ENCODE measurements around the gene ASNSD1. TPM values are rescaled to one million over a fixed set of nuclear protein-coding genes. Genes with fewer than 3 reads are reported as not detected.

The ASNSD1 gene
- total and polyA plus RNA-seq, 2 of the 8 experiments (the other 6 are each of a cell fraction or from before 2014, with no cell fraction given): 14.1 to 44.8 TPM

- DNase-seq (ENCODE audit: low read depth in 1 of 2, low spot score in 2 of 2) (no peak), FAIRE-seq (no peak)
- POLR2A ChIA-PET (ENCODE audit: partially characterized antibody): no interaction called here
- CTCF ChIA-PET (ENCODE audit: partially characterized antibody): interaction anchor here (0.9 kb wide), 1 partner anchor 88 kb away, joined by 3 read pairs; no protein-coding TSS in a partner anchor
- Histone ChIP-seq H3K27me3 (replicated peaks in 1 of 4; ENCODE audit: control insufficient read depth in 3 of 4, extremely low read depth in 1 of 4, insufficient read depth in 3 of 4, low read length in 3 of 4) (no peaks in the 10 kb centered on the region), H3K4ac (replicated peaks; ENCODE audit: insufficient read length, low read depth, low read length) (no peak overlapping the region), H3K4me2 (ENCODE audit: insufficient read depth in 1 of 2, low read depth in 2 of 2, low read length in 2 of 2) (no peak overlapping the region), H2BK20ac (ENCODE audit: low read length) (no peak overlapping the region), H3K79me1 (ENCODE audit: low read depth, low read length) (no peaks in the 10 kb centered on the region), H3K4me3 (ENCODE audit: extremely low read depth in 1 of 4, insufficient read depth in 2 of 4, low read depth in 3 of 4, low read length in 4 of 4) (no peak overlapping the region), H3K36me3 (ENCODE audit: control insufficient read depth in 2 of 4, insufficient read depth in 4 of 4, low read length in 3 of 4) (no peaks in the 10 kb centered on the region), H3K14ac (ENCODE audit: insufficient read length) (no peak overlapping the region), H3K23ac (ENCODE audit: insufficient read length) (no peak overlapping the region), H3K4me1 (replicated peaks in 1 of 4; ENCODE audit: control insufficient read depth in 3 of 4, insufficient read depth in 4 of 4, low read length in 3 of 4) (0 out of 7 replicates have a peak, but pooled peaks cover 0 to 3% (median 0%) of the 10 kb centered on the region in 4 experiments), H2AFZ (ENCODE audit: low read length) (no peak overlapping the region), H2BK15ac (ENCODE audit: low read length) (no peak overlapping the region), H4K91ac (replicated peaks; ENCODE audit: insufficient read length, low read length) (no peak overlapping the region), H2BK5ac (ENCODE audit: low read depth, low read length) (no peak overlapping the region), H3K27ac (ENCODE audit: low read depth, low read length) (no peak overlapping the region), H3K18ac (ENCODE audit: extremely low read depth, low read length) (no peak overlapping the region), H4K20me1 (replicated peaks in 1 of 2; ENCODE audit: control insufficient read depth in 1 of 2, insufficient read depth in 2 of 2, low read length in 2 of 2) (no peaks in the 10 kb centered on the region), H3K23me2 (ENCODE audit: low read depth, low read length) (no peaks in the 10 kb centered on the region), H3K9ac (replicated peaks in 1 of 4; ENCODE audit: extremely low read depth in 1 of 4, low read depth in 3 of 4, low read length in 3 of 4) (no peak overlapping the region), H3K79me2 (ENCODE audit: control insufficient read depth in 1 of 2, insufficient read depth in 2 of 2, low read length in 2 of 2) (no peaks in the 10 kb centered on the region), H4K8ac (ENCODE audit: extremely low read depth, insufficient read depth, low read length) (no peak overlapping the region), H3K56ac (replicated peaks; ENCODE audit: insufficient read length, low read depth, low read length) (no peak overlapping the region), H4K5ac (ENCODE audit: insufficient read length, low read depth, low read length) (no peak overlapping the region), H2BK12ac (ENCODE audit: low read depth, low read length) (no peak overlapping the region), H3K9me3 (ENCODE audit: insufficient read depth in 2 of 2, low read depth in 1 of 2, low read length in 1 of 2) (no peaks in the 10 kb centered on the region), H2AK5ac (ENCODE audit: low read depth, low read length) (no peak overlapping the region), H2BK120ac (replicated peaks; ENCODE audit: low read depth, low read length) (no peak overlapping the region)
- WGBS, 2 experiments (ENCODE audit: extremely low coverage in 1 of 2, insufficient coverage in 1 of 2, insufficient read length in 1 of 2, insufficient replicate concordance in 2 of 2, low coverage in 1 of 2, low lambda C conversion rate in 2 of 2, missing lambda C conversion rate in 1 of 2): 85% methylated on average over 1 of the region's 1 CpG; no CpG with 5 or more reads in 1 of the 2 experiments
- TF ChIP-seq TBP (IDR thresholded peaks at IDR 0.05; ENCODE audit: low read depth, low read length) (no peak), RBBP5 (IDR thresholded peaks at IDR 0.05; ENCODE audit: borderline replicate concordance, low read depth, low read length) (no peak), SIRT6 (IDR thresholded peaks at IDR 0.05; ENCODE audit: low read length) (no peak), KDM1A (IDR thresholded peaks at IDR 0.05; ENCODE audit: borderline replicate concordance, low read length) (no peak), SP4 (IDR thresholded peaks at IDR 0.05; ENCODE audit: low read length) (no peak), FOSL1 (IDR thresholded peaks at IDR 0.05; ENCODE audit: insufficient read depth, low read depth, low read length) (no peak), RNF2 (IDR thresholded peaks at IDR 0.05; ENCODE audit: borderline replicate concordance, low read depth, low read length, missing control alignments, poor library complexity, severe bottlenecking) (no peak), GABPA (IDR thresholded peaks at IDR 0.05; ENCODE audit: borderline replicate concordance, insufficient read depth, low read length) (no peak), BCL11A (IDR thresholded peaks at IDR 0.05; ENCODE audit: low read depth in 2 of 2, low read length in 2 of 2) (no peak), EP300 (IDR thresholded peaks at IDR 0.05; ENCODE audit: borderline replicate concordance in 1 of 2, low read depth in 2 of 2, low read length in 2 of 2) (no peak), ATF2 (IDR thresholded peaks at IDR 0.05; ENCODE audit: low read length) (no peak), HDAC2 (IDR thresholded peaks at IDR 0.05; ENCODE audit: borderline replicate concordance in 1 of 2, low read depth in 2 of 2, low read length in 2 of 2) (no peak)
Observed at GRCh38 chr2:189627789-189628188, 33.5 kb upstream of the ASNSD1 start.
